Small intestine (tissue), 7 donors: Measurements from ENCODE around the gene STMN3. TPM values are rescaled to one million over a fixed set of nuclear protein-coding genes. Genes with fewer than 3 reads are reported as not detected.
"Not testable (repeated sequence)": the region's sequence is repeated elsewhere in the genome, so short reads cannot be mapped to it uniquely, and the experiment has no call there.

Experiments
- DNase-seq, 2 donors: peaks; one replicate each; pipeline versions ENCODE4 v3.0.0 to v3.0.0-alpha.2; 2013
- FAIRE-seq: peaks from 2 replicates; lab custom pipeline; 2012; peaks lifted over from hg19 to GRCh38; lab: Jason Lieb, UNC
- H3K27ac ChIP-seq, 3 donors: one replicate each; pipeline ENCODE4 v1.5.1; 2013; ENCODE audit warnings: low read length in 2 of 3, mild to moderate bottlenecking in 2 of 3, control low read depth in 1 of 3, inconsistent platforms in 1 of 3, low read depth in 1 of 3, moderate library complexity in 1 of 3
- H3K27me3 ChIP-seq, 3 donors: one replicate each; pipeline ENCODE4 v1.6.1; 2013; ENCODE audit warnings: low read length in 3 of 3, inconsistent platforms in 1 of 3; ENCODE audit not compliant: control insufficient read depth in 3 of 3, insufficient read depth in 3 of 3
- H3K36me3 ChIP-seq, 3 donors: one replicate each; pipeline ENCODE4 v1.6.1; 2013; ENCODE audit warnings: low read length in 3 of 3, inconsistent platforms in 1 of 3, low read depth in 1 of 3, mild to moderate bottlenecking in 1 of 3, moderate library complexity in 1 of 3; ENCODE audit not compliant: control insufficient read depth in 3 of 3, insufficient read depth in 2 of 3
- H3K4me1 ChIP-seq, 3 donors: one replicate each; pipeline ENCODE4 v1.6.1; 2013; ENCODE audit warnings: low read length in 2 of 3, inconsistent platforms in 1 of 3, low read depth in 1 of 3, mild to moderate bottlenecking in 1 of 3, moderate library complexity in 1 of 3; ENCODE audit not compliant: control insufficient read depth in 3 of 3, insufficient read depth in 2 of 3
- H3K4me3 ChIP-seq, 3 donors: one replicate each; pipeline ENCODE4 v1.5.1; 2013; ENCODE audit warnings: low read length in 3 of 3, control low read depth in 1 of 3, inconsistent platforms in 1 of 3, low read depth in 1 of 3, mild to moderate bottlenecking in 1 of 3, moderate library complexity in 1 of 3
- H3K9me3 ChIP-seq, 2 donors: one replicate each; pipeline ENCODE4 v1.6.1; 2013; ENCODE audit warnings: low read depth in 1 of 2, low read length in 1 of 2; ENCODE audit not compliant: control insufficient read depth in 2 of 2, insufficient read depth in 1 of 2
- WGBS, 3 donors: extraction: QIAGEN DNeasy Blood & Tissue Kit; methylation state at CpG; one replicate each; pipeline ENCODE4 v1.1.7; 2013; 5-methylcytosine and 5-hydroxymethylcytosine counted together
- polyA plus RNA-seq, 4 donors: library from polyadenylated mRNA; stranded (reverse) in 3 of 4; unstranded in 1 of 4; fragments of 200-250 nt in 3 of 4; fragments of 120-200 nt in 1 of 4; gene quantifications; one replicate each; pipeline versions ENCODE4 v1.2.1 to v1.2.3, GENCODE V29; 2013
- donor health status: healthy with polysubstance abuse.
- donor health status: control.
- donor health status: control.
- donor health status: Bipolar disorder and iron deficiency.
- donor health status: healthy.

STMN3 gene
- polyA plus RNA-seq, 4 donors = 1.1 to 21.4 (median 5.2) TPM

GRCh38 chr20:63651942-63652191 is 1.4 kb downstream of the STMN3 start:
- DNase-seq (no peak), FAIRE-seq (no peak)
- Histone ChIP-seq H3K4me3 (peak overlapping the region in 2 of 3 donors; percentile 20 to 48), H3K4me1 (peaks cover 0 to 12% (median 0%) of the 10 kb centered on the region in 3 donors), H3K36me3 (peaks cover 0 to 2% (median 0%) of the 10 kb centered on the region in 3 donors), H3K27ac (no peak overlapping the region), H3K27me3 (peaks cover 0 to 22% (median 0%) of the 10 kb centered on the region in 3 donors), H3K9me3 (no peaks in the 10 kb centered on the region)
- 9 to 26% (median 18%) methylated on average over 11 of the region's 11 CpGs for WGBS, 3 donors

GRCh38 chr20:63650486-63650885 is 2.7 kb downstream of the STMN3 start:
- not testable (repeated sequence) for DNase-seq, H3K9me3 ChIP-seq, H3K36me3 ChIP-seq, FAIRE-seq, H3K4me3 ChIP-seq, H3K27ac ChIP-seq
- WGBS, 3 donors = 84 to 93% (median 89%) methylated on average over 12 to 25 of the region's 25 CpGs
- H3K27me3 ChIP-seq = peaks cover 0 to 22% (median 0%) of the 10 kb centered on the region in 3 donors
- peaks cover 0 to 12% (median 0%) of the 10 kb centered on the region in 3 donors for H3K4me1 ChIP-seq

- H3K4me1 ChIP-seq = peaks cover 0 to 9% (median 0%) of the 10 kb centered on the region in 3 donors
- FAIRE-seq (no peak), DNase-seq (no peak)
- 63 to 78% (median 65%) methylated on average over 11 of the region's 11 CpGs for WGBS, 3 donors
- H3K4me3 ChIP-seq = no peak overlapping the region
- no peak overlapping the region for H3K27ac ChIP-seq
- H3K27me3 ChIP-seq = peaks cover 0 to 21% (median 0%) of the 10 kb centered on the region in 3 donors
- H3K36me3 ChIP-seq = peaks cover 0 to 2% (median 0%) of the 10 kb centered on the region in 3 donors
- H3K9me3 ChIP-seq = no peaks in the 10 kb centered on the region
Measured at GRCh38 chr20:63648895-63649589, 4.2 kb downstream of the STMN3 start.

GRCh38 chr20:63648190-63648589 is 5.0 kb downstream of the STMN3 start:
- Histone ChIP-seq H3K9me3 (no peaks in the 10 kb centered on the region), H3K4me3 (no peak overlapping the region), H3K27ac (no peak overlapping the region), H3K36me3 (peaks cover 0 to 4% (median 2%) of the 10 kb centered on the region in 3 donors), H3K27me3 (peaks cover 0 to 20% (median 0%) of the 10 kb centered on the region in 3 donors), H3K4me1 (peaks cover 0 to 5% (median 0%) of the 10 kb centered on the region in 3 donors)
- DNase-seq (no peak), FAIRE-seq (no peak)
- 80 to 92% (median 86%) methylated on average over 6 of the region's 6 CpGs for WGBS, 3 donors

GRCh38 chr20:63645218-63645617 is 8.0 kb downstream of the STMN3 start:
- peaks cover 0 to 7% (median 2%) of the 10 kb centered on the region in 3 donors for H3K4me1 ChIP-seq
- FAIRE-seq (no peak), DNase-seq (no peak)
- H3K9me3 ChIP-seq = no peaks in the 10 kb centered on the region
- WGBS, 3 donors = 70 to 76% (median 72%) methylated on average over 4 of the region's 4 CpGs
- H3K36me3 ChIP-seq = peaks cover 0 to 4% (median 2%) of the 10 kb centered on the region in 3 donors
- H3K27me3 ChIP-seq = peaks cover 0 to 4% (median 0%) of the 10 kb centered on the region in 3 donors
- H3K27ac ChIP-seq = no peak overlapping the region
- no peak overlapping the region for H3K4me3 ChIP-seq

GRCh38 chr20:63643946-63644345 is 9.3 kb downstream of the STMN3 start:
- peaks cover 0 to 4% (median 2%) of the 10 kb centered on the region in 3 donors for H3K36me3 ChIP-seq
- H3K4me1 ChIP-seq = peaks cover 0 to 7% (median 2%) of the 10 kb centered on the region in 3 donors
- no peak for DNase-seq
- H3K27ac ChIP-seq = no peak overlapping the region
- peaks cover 0 to 4% (median 0%) of the 10 kb centered on the region in 3 donors for H3K27me3 ChIP-seq
- WGBS, 3 donors = 86 to 90% (median 88%) methylated on average over 12 to 15 of the region's 15 CpGs
- no peak for FAIRE-seq
- H3K4me3 ChIP-seq = no peak overlapping the region
- no peaks in the 10 kb centered on the region for H3K9me3 ChIP-seq

- Histone ChIP-seq H3K27me3 (peaks cover 0 to 4% (median 0%) of the 10 kb centered on the region in 3 donors), H3K27ac (no peak overlapping the region), H3K9me3 (no peaks in the 10 kb centered on the region), H3K4me3 (no peak overlapping the region), H3K4me1 (peaks cover 0 to 7% (median 2%) of the 10 kb centered on the region in 3 donors), H3K36me3 (peaks cover 0 to 4% (median 0%) of the 10 kb centered on the region in 3 donors)
- FAIRE-seq (no peak), DNase-seq (no peak)
- 72 to 82% (median 82%) methylated on average over 10 of the region's 10 CpGs for WGBS, 3 donors
Measured at GRCh38 chr20:63643499-63643898, 9.7 kb downstream of the STMN3 start.

GRCh38 chr20:63642527-63643247 is 10.5 kb downstream of the STMN3 start:
- H3K27ac ChIP-seq = peak overlapping the region in 2 of 3 donors; percentile 34 to 77
- WGBS, 3 donors = 22 to 35% (median 26%) methylated on average over 19 to 29 of the region's 29 CpGs
- H3K4me3 ChIP-seq = peak overlapping the region; percentile 22 to 33 (median 28)
- peaks cover 0 to 4% (median 0%) of the 10 kb centered on the region in 3 donors for H3K27me3 ChIP-seq
- DNase-seq (peak in 1 of 2 donors; percentile 35), FAIRE-seq (no peak)
- H3K9me3 ChIP-seq = no peaks in the 10 kb centered on the region
- H3K4me1 ChIP-seq = peaks cover 0 to 7% (median 2%) of the 10 kb centered on the region in 3 donors
- H3K36me3 ChIP-seq = peaks cover 0 to 4% (median 0%) of the 10 kb centered on the region in 3 donors
